ENCODE measurements around the gene SLC7A14.
"Not testable (repeated sequence)": the region's sequence is repeated elsewhere in the genome, so short reads cannot be mapped to it uniquely, and the experiment has no call there.

Gene SLC7A14

GRCh38 chr3:170593634-170594033, 7.8 kb upstream of the SLC7A14 start:
- no peak for DNase-seq (ENCODE audit: low read depth)

DNA sequence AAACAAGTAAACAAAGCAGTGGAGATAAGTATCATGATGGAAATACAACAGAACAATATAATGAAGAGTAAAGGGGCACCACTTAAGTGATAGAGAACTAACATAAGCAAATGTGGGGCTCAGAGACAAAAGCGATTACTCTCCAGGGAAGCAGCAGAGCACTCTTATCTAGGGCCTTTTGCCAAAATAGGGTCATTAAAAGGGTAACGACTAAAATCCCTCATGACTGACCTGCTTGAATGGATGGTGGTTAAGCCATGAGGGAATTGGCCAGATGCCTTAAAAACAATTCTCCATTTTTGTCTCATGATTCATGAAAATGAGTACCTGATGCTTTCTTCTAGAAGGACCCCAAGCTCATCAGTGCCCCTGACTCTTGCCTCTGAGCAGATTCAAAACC, 3.2 kb upstream of the SLC7A14 start:
- no peak for DNase-seq (ENCODE audit: low read depth)

DNA sequence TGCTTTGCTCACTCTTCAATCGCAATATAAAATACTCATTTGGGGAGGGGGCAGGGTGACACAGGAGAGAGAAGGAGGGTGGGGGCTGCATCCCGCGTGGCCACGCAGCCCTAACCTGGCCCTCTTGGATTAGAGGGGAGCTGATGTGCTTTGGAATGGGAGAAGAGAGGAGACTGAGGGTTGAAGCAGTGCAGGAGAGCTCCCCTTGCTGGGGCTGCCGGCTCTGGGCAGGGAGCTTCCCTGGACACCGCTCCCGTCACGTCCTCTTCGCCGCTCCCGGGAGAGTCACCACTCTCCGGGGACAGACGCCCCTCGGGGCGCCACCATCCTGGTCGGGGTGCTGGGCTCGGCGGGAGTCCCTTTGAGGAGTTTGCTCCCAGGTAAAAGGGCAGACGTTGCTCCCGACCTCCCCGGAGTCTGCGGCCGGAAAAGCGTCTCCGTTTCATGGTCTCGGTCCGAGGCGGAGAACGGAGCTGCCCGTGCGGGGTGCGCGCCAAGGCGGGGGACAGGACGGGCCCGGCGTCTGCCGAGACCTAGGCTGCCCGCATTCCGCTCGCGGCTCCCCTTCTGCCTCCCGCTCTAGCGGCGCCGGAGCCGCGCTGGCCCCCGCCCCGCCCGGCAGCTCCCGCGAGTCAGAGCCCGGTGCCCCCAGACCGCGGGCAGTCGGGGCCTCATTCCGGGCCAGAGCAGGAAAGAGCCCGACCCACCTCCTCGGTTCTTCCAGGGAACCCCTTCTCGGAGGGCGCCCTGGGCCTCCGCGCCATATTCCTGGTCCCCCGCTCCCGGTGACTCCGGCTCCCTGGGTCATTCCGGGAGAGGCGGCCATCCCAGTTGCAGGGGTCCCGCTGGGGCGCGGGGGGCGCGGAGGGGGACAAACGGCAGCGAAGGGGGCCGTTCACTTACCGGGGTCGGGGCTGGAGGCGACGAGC, 603 bp downstream of the SLC7A14 start:
- DNase-seq (ENCODE audit: low read depth), result no peak

DNA sequence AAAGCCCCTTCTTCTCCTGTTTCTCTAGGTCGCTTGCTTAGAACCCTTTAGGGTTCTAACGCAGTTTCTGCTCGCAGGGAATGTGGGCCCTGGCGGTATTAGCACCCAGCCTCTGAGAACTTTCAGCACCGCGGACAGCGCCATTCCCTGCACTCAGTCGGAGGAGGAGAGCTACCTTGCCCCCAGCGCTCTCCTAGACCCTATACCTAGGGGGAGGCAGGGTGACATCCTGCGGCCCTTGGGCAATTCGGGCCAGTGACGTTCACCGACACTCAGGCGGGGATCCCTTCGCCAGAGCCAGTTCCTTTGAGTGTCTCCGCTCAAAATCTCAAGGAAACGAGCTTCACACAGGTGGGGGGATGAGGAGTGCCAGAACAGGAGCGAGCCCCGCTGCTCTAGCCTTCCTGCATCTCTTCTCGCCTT, 1.3 kb downstream of the SLC7A14 start:
- DNase-seq (ENCODE audit: low read depth), result no peak

DNA sequence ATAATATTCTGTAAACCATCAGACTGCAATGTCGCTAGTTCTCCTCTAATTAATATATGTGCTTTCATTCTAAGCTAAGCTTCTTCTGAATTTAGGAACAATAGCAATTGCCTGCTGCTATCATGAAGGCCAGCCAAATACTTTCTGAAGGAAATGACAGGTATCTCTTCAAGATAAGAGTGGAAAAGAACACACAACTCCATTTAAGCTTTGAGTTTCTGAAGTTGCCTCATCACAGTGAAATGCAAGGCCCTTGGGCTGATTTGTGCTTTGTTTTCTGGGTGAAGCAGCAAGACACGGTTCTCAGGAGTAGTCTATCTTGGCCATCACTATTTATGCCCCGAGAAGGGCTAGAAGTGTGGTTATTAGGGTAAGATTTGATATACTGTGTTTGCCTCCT, 6.2 kb downstream of the SLC7A14 start:
- no peak for DNase-seq (ENCODE audit: low read depth)

- DNase-seq (ENCODE audit: low read depth), result peak; percentile 61
Measured at GRCh38 chr3:170572665-170573253, 13.1 kb downstream of the SLC7A14 start.

DNA sequence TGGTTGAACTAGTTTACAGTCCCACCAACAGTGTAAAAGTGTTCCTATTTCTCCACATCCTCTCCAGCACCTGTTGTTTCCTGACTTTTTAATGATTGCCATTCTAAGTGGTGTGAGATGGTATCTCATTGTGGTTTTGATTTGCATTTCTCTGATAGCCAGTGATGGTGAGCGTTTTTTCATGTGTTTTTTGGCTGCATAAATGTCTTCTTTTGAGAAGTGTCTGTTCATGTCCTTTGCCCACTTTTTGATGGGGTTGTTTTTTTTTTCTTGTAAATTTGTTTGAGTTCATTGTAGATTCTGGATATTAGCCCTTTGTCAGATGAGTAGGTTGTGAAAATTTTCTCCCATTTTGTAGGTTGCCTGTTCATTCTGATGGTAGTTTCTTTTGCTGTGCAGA, 18.3 kb downstream of the SLC7A14 start:
- DNase-seq (ENCODE audit: low read depth), result not testable (repeated sequence)

DNA sequence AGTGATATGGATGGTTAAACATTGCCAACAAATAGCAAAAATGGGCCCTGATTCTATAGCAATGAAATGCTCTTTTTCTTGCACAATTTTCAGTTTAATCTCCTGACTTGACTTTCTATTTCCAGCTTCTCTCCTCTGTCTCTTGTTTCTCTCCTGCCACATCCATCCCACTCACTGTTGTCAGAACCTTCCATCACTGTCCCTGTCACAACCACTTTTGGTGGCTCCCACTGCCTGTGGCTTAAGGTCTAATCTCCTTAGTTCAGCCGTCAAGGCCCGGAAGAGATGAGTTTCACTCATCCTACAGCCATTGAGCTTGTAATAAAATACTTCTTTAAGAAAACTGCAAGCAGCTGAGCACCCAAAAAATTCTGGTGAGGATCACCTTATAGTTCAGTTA, 19.5 kb downstream of the SLC7A14 start:
- DNase-seq (ENCODE audit: low read depth), result no peak

- DNase-seq (ENCODE audit: low read depth), result no peak
Measured at GRCh38 chr3:170565495-170565894, 20.4 kb downstream of the SLC7A14 start.

DNA sequence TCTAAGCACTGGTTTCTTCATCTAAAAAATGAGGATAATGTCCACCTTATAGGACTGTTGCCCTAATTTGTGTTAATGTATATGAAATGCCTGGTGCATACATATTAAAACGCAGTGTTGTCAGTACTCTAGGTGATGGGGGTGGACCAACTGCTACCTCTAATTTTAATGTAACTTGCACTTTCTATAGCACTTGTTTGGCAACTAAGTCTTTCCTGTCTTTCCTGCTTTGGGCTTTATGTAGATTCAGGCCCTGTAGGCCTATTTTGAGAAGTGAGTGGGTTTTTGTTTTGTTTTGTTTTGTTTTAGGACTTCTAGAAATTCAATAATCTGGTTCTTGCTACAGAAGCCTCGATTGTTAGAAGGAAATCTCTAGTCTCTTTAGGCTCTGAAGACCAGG, 21.2 kb downstream of the SLC7A14 start:
- DNase-seq (ENCODE audit: low read depth), result no peak

- peak; percentile 24 for DNase-seq (ENCODE audit: low read depth)
Measured at GRCh38 chr3:170563712-170564423, 22.0 kb downstream of the SLC7A14 start.

GRCh38 chr3:170562080-170562479, 23.8 kb downstream of the SLC7A14 start:
- DNase-seq (ENCODE audit: low read depth), result no peak

DNA sequence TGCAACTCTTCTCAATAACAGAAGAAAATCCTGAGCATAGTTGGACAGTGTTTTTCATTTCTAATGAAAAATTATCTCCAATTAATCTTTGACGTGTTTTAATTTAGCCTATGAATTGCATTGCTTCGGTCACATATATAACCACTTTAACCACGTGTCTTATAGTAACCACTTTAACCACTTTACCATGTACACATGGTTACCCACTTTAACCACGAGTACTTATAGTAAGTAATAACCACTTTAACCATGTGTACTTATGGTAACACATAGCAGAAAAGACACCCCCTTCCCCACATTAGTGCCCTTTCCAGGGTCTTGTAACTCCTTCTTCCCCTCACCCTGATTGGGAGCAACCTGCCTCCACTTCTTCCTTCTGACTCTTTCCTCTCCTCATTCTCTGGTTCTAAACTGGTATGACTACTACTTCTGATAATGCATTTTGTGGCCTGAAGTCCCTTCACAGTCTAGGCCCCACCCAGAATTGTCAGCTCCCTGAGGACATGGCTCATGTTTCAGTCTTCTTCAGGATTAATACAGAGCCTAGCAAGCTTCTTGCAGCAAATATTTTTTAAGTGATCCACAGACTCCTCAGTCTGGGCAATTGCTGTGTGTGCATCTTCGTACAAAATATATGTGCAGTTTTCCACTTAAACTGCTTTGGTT, 25.0 kb downstream of the SLC7A14 start:
- DNase-seq (ENCODE audit: low read depth), result no peak

GRCh38 chr3:170560296-170560695, 25.6 kb downstream of the SLC7A14 start:
- DNase-seq (ENCODE audit: low read depth), result no peak

- DNase-seq (ENCODE audit: low read depth), result no peak
Measured at GRCh38 chr3:170558427-170558826, 27.4 kb downstream of the SLC7A14 start.

DNA sequence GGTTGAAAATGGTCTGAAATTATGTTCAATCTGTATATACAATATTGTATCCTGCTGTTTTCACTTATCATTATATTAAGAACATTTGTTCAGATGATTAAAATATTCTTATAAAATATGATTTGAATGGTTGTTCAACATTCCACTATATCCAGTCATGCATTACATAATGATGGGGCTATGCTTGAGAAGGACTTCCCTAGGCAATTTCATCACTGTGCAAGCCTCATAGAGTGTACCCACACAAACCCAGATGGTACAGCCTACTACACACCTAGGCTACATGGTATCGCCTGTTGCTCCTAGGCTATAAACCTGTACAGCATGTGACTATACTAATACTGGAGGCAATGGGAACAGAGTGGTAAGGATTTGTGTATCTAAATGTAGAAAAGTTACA, 30.5 kb downstream of the SLC7A14 start:
- DNase-seq (ENCODE audit: low read depth), result no peak

DNA sequence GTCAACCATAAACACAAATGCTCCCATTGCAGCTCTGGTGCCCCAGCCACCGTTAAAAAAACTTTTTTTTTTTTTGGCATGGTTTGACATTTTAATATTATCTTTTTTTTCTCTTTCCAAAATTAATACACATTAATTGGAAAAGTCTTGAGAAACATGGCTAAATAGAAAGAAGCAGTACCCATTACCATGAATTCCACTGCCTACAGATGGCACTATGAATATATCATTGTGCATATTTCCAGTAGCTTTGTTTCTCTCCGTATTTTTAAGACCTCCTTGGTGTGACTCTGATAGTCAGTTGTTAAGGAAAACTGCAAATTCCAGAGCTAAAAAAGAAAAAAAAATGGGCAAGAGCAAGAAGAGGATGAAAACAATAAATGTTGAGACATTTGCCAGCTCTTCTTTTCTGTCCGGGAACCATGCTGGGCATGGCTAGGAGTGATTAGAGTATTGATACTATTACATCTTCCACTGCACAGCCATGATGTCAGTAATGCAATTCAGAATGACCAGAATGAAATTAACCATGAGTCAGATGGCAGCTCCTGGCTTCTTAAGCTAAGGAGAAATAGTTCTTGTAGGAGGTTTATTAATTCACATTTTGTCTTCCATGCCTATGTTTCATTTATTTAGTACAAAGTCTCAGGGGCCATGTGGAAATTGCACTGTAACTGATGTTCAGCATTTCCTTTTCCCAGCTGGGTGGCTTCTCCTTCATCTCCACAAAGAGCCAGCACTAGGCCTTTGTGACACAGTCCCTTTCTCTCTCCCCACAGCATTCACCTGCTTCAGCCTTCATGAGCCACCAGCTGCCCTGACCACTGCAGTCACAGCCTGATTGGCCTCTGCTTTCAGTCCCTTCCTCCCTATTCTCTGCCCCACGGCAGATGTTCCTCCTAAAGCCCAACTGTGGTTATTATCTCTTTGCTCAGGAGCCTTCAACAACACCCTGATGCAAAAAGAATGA, 31.8 kb downstream of the SLC7A14 start:
- no peak for DNase-seq (ENCODE audit: low read depth)

GRCh38 chr3:170551252-170551651, 34.6 kb downstream of the SLC7A14 start:
- no peak for DNase-seq (ENCODE audit: low read depth)

DNA sequence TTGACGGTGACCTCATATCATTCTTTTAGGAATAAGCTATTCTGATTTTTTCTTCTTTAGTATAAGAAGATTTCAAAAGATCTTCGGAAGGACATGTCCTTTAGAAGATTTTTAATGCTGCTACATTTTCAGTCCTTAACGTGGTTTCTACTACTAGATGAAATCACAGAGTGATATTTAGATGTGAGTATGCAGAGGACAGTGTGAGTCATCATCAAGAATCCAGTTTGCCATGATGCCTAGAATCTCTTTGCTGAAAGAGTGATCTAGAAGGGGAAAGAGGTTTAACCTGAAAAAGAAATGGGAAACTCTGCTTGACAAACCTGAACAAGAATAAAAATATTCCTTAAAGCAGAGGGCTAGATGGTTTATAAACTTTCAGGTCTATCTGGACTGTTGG, 43.2 kb downstream of the SLC7A14 start:
- DNase-seq (ENCODE audit: low read depth), result no peak

DNA sequence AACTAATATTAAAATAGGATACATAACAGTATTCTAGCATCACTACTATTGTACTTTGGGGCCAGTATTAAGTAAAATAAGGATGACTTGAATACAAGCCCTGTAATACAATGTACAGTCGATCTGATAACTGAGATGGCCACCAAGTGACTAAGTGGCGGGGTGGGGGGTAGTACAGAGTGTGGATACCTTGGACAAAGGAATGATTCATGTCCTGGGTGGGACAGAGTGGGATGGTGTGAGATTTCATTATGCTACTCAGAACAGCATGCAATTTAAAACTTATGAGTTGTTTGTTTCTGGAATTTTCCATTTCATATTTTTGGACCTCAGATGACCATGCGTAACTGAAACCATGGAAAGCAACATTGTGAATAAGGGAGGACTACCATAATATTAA, 46.0 kb downstream of the SLC7A14 start:
- no peak for DNase-seq (ENCODE audit: low read depth)

DNA sequence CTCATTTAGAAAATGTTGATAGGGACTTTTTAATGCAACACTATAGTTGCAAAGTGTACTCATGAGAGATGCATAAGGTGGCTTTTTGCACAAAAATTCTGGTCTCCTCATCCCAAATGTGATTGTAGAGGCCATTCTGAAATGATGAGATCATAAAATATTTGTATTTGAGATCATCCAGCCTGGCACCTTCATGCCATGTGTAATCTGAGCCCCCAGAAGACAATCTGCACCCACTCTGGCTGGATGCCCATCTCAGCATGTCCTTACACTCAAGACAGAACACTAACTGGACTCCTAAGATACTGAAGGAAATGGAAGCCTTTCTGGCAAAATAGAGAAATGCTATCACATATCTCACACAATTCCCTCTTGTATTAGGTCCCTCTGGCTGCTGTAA, 49.2 kb downstream of the SLC7A14 start:
- DNase-seq (ENCODE audit: low read depth), result no peak
